Hepatocyte (in vitro differentiated cells): ENCODE data around the gene NME3.

Experiments used
- CTCF ChIP-seq: fragments of 200-600 bp; sonication (generic); IDR thresholded peaks from 2 replicates; pipeline ENCODE4 v1.5.1; 2016; ENCODE audit warnings: antibody characterized with exemption, mild to moderate bottlenecking; ENCODE audit not compliant: poor library complexity
- EZH2 ChIP-seq: fragments of 200-600 bp; sonication (generic); IDR thresholded peaks from 2 replicates; pipeline ENCODE4 v1.6.1; 2016; ENCODE audit warnings: antibody characterized with exemption, mild to moderate bottlenecking, borderline replicate concordance
- EZH2phosphoT487 ChIP-seq: fragments of 200-600 bp; sonication (generic); IDR thresholded peaks from one replicate; pipeline ENCODE4 v1.6.1; 2018; ENCODE audit warnings: antibody characterized with exemption, mild to moderate bottlenecking, low read depth, moderate library complexity; ENCODE audit not compliant: unreplicated experiment, severe bottlenecking

- TF ChIP-seq CTCF (no peak), EZH2 (no peak), EZH2phosphoT487 (no peak)
Observed at GRCh38 chr16:1790611-1791255, 19.4 kb upstream of the NME3 start.
